Measurements from ENCODE around the gene NTPCR.

The NTPCR gene

GRCh38 chr1:232962761-232963745 is 12.6 kb downstream of the NTPCR start:
- DNase-seq (ENCODE audit: low read depth) = no peak

- no peak for DNase-seq (ENCODE audit: low read depth)
Observed at GRCh38 chr1:232964601-232965000, 14.2 kb downstream of the NTPCR start.

- no peak for DNase-seq (ENCODE audit: low read depth)
Observed at GRCh38 chr1:232965124-232965911, 14.9 kb downstream of the NTPCR start.

GRCh38 chr1:232965912-232966217 is 15.5 kb downstream of the NTPCR start:
- DNase-seq (ENCODE audit: low read depth) = no peak

GRCh38 chr1:232966663-232967062 is 16.3 kb downstream of the NTPCR start:
- DNase-seq (ENCODE audit: low read depth) = no peak

- DNase-seq (ENCODE audit: low read depth) = no peak
Observed at GRCh38 chr1:232968391-232968790, 18.0 kb downstream of the NTPCR start.

GRCh38 chr1:232968965-232969364 is 18.6 kb downstream of the NTPCR start:
- DNase-seq (ENCODE audit: low read depth) = no peak

- DNase-seq (ENCODE audit: low read depth) = no peak
Observed at GRCh38 chr1:232969799-232970198, 19.4 kb downstream of the NTPCR start.

- no peak for DNase-seq (ENCODE audit: low read depth)
Observed at GRCh38 chr1:232970508-232970907, 20.1 kb downstream of the NTPCR start.

- DNase-seq (ENCODE audit: low read depth) = no peak
Observed at GRCh38 chr1:232973652-232974611, 23.5 kb downstream of the NTPCR start.

- no peak for DNase-seq (ENCODE audit: low read depth)
Observed at GRCh38 chr1:232974971-232975370, 24.6 kb downstream of the NTPCR start.

- DNase-seq (ENCODE audit: low read depth) = no peak
Observed at GRCh38 chr1:232978091-232978634, 27.8 kb downstream of the NTPCR start.

GRCh38 chr1:232978815-232979214 is 28.4 kb downstream of the NTPCR start:
- DNase-seq (ENCODE audit: low read depth) = no peak

GRCh38 chr1:232979558-232979957 is 29.1 kb downstream of the NTPCR start:
- DNase-seq (ENCODE audit: low read depth) = no peak

GRCh38 chr1:232980355-232980978 is 30.1 kb downstream of the NTPCR start:
- no peak for DNase-seq (ENCODE audit: low read depth)

GRCh38 chr1:232980986-232981560 is 30.7 kb downstream of the NTPCR start:
- DNase-seq (ENCODE audit: low read depth) = no peak

GRCh38 chr1:232982238-232982944 is 32.0 kb downstream of the NTPCR start:
- no peak for DNase-seq (ENCODE audit: low read depth)

GRCh38 chr1:232983375-232983774 is 33.0 kb downstream of the NTPCR start:
- no peak for DNase-seq (ENCODE audit: low read depth)

- DNase-seq (ENCODE audit: low read depth) = no peak
Observed at GRCh38 chr1:232983817-232984567, 33.6 kb downstream of the NTPCR start.

Measured in activated T-cell treated with anti-CD3 and anti-CD28 coated beads for 48 hours (primary cell).